ENCODE data around the gene NDUFA12.

NDUFA12 gene

DNA sequence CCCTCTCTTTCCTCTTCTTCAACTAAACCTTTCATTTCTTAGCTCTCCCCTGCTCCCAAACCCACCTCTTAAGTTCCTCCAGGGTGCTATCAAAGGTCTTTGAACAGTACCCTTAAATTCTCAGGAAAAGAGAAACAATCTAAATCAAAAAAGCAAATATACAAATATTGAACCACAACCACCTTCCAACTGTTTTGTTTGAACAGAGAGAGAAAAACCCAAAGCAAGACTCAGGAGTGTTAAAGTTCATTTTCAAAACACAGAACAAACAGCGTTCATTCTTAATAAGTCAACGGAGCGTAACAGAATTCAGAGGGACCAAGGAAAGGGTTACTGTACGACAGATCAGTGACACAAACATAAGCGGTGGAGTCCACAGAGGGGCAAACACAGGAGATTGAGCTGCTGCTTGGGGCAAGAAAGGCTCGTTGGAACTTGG is 73.3 kb downstream of the NDUFA12 start:
- Histone ChIP-seq H2AFZ (ENCODE audit: low read length) (no peak overlapping the region), H3K9me3 (replicated peaks; ENCODE audit: insufficient read depth, low read length) (no peaks in the 10 kb centered on the region), H3K4me3 (ENCODE audit: low read length) (no peak overlapping the region), H4K20me1 (ENCODE audit: insufficient read depth, low read length) (no peaks in the 10 kb centered on the region), H3F3A (ENCODE audit: insufficient read depth, low read length) (no peaks in the 10 kb centered on the region), H3K4me1 (ENCODE audit: low read length) (no peaks in the 10 kb centered on the region), H3K27ac (ENCODE audit: low read length) (no peak overlapping the region), H3K4me2 (ENCODE audit: low read depth, low read length) (no peak overlapping the region), H3K79me2 (ENCODE audit: low read length) (no peaks in the 10 kb centered on the region), H3K36me3 (replicated peaks; ENCODE audit: insufficient read depth, low read length) (no peaks in the 10 kb centered on the region), H3K27me3 (replicated peaks; ENCODE audit: insufficient read depth, low read length) (no peaks in the 10 kb centered on the region), H3K9me2 (replicated peaks; ENCODE audit: insufficient read depth, low read length) (no peaks in the 10 kb centered on the region), H3K9ac (ENCODE audit: low read length) (no peak overlapping the region)
- no peak for DNase-seq
- no peak for TF ChIP-seq CTCF (IDR thresholded peaks at IDR 0.05; ENCODE audit: low read length)
- no peak for TF ChIP-seq EZH2 (optimal IDR thresholded peaks at IDR 0.05; ENCODE audit: low read depth, low read length)
- no peak for TF ChIP-seq EZH2phosphoT487 (IDR thresholded peaks at IDR 0.05; ENCODE audit: low read length)

DNA sequence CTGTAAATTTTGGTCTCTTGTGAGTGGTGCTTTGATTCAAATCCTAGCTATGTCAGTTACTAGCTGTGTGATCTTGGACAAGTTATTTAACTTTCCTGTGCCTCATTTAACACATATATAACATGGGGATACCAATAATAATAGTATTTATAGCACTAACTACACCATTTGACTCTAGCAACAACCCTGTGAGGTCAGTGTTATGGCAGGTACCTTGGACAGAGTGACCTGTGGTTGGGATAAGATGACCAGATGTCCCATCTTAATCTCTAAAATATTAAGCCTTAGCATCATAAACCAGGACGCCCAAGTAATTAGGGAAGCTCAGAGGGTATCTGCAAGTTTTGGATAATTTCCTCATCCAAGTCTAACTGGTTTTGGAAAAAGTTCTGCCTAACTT is 73.7 kb downstream of the NDUFA12 start:
- no peak for TF ChIP-seq CTCF (IDR thresholded peaks at IDR 0.05; ENCODE audit: low read length)
- Histone ChIP-seq H2AFZ (ENCODE audit: low read length) (no peak overlapping the region), H3K27me3 (replicated peaks; ENCODE audit: insufficient read depth, low read length) (no peaks in the 10 kb centered on the region), H3K9me3 (replicated peaks; ENCODE audit: insufficient read depth, low read length) (no peaks in the 10 kb centered on the region), H4K20me1 (ENCODE audit: insufficient read depth, low read length) (no peaks in the 10 kb centered on the region), H3K4me2 (ENCODE audit: low read depth, low read length) (no peak overlapping the region), H3K27ac (ENCODE audit: low read length) (no peak overlapping the region), H3K79me2 (ENCODE audit: low read length) (no peaks in the 10 kb centered on the region), H3K36me3 (replicated peaks; ENCODE audit: insufficient read depth, low read length) (no peaks in the 10 kb centered on the region), H3K4me1 (ENCODE audit: low read length) (no peaks in the 10 kb centered on the region), H3K4me3 (ENCODE audit: low read length) (no peak overlapping the region), H3K9ac (ENCODE audit: low read length) (no peak overlapping the region), H3K9me2 (replicated peaks; ENCODE audit: insufficient read depth, low read length) (no peaks in the 10 kb centered on the region), H3F3A (ENCODE audit: insufficient read depth, low read length) (no peaks in the 10 kb centered on the region)
- no peak for DNase-seq

GRCh38 chr12:94925729-94926128 is 77.8 kb downstream of the NDUFA12 start:
- no peaks in the 10 kb centered on the region for H3K27me3 ChIP-seq (replicated peaks; ENCODE audit: insufficient read depth, low read length)
- H3K79me2 ChIP-seq (ENCODE audit: low read length) = no peaks in the 10 kb centered on the region
- no peaks in the 10 kb centered on the region for H3K9me2 ChIP-seq (replicated peaks; ENCODE audit: insufficient read depth, low read length)
- H3K9ac ChIP-seq (ENCODE audit: low read length) = no peak overlapping the region
- H4K20me1 ChIP-seq (ENCODE audit: insufficient read depth, low read length) = no peaks in the 10 kb centered on the region
- H3K4me3 ChIP-seq (ENCODE audit: low read length) = no peak overlapping the region
- TF ChIP-seq CTCF (IDR thresholded peaks at IDR 0.05; ENCODE audit: low read length) = no peak
- TF ChIP-seq EZH2phosphoT487 (IDR thresholded peaks at IDR 0.05; ENCODE audit: low read length) = no peak
- no peak overlapping the region for H3K27ac ChIP-seq (ENCODE audit: low read length)
- no peak overlapping the region for H2AFZ ChIP-seq (ENCODE audit: low read length)
- no peaks in the 10 kb centered on the region for H3K36me3 ChIP-seq (replicated peaks; ENCODE audit: insufficient read depth, low read length)
- H3F3A ChIP-seq (ENCODE audit: insufficient read depth, low read length) = no peaks in the 10 kb centered on the region
- H3K4me2 ChIP-seq (ENCODE audit: low read depth, low read length) = no peak overlapping the region
- H3K4me1 ChIP-seq (ENCODE audit: low read length) = no peaks in the 10 kb centered on the region
- no peak for DNase-seq
- H3K9me3 ChIP-seq (replicated peaks; ENCODE audit: insufficient read depth, low read length) = no peaks in the 10 kb centered on the region

DNA sequence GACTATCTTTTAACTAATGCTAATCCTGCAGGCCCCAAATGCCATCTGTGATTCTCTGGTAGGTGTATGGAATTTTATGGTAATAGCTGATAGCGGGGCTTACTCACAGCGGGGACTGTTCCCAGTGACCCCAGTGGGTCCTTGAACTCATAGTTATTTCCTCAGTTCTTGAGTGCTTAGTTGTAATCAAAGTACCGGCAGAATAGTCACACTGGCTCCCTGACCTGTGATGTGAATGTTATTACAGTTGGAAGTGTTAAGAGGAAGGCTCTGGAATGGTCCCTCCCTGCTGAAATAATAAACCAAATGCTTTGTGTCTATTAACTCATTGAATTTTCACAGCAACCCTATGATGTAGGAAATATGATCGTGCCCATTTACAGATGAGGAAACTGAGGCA is 78.3 kb downstream of the NDUFA12 start:
- Histone ChIP-seq H3K4me3 (ENCODE audit: low read length) (no peak overlapping the region), H3K9ac (ENCODE audit: low read length) (no peak overlapping the region), H3K79me2 (ENCODE audit: low read length) (no peaks in the 10 kb centered on the region), H3F3A (ENCODE audit: insufficient read depth, low read length) (no peaks in the 10 kb centered on the region), H3K4me2 (ENCODE audit: low read depth, low read length) (no peak overlapping the region), H3K9me3 (replicated peaks; ENCODE audit: insufficient read depth, low read length) (no peaks in the 10 kb centered on the region), H3K27me3 (replicated peaks; ENCODE audit: insufficient read depth, low read length) (no peaks in the 10 kb centered on the region), H3K4me1 (ENCODE audit: low read length) (no peaks in the 10 kb centered on the region), H3K9me2 (replicated peaks; ENCODE audit: insufficient read depth, low read length) (no peaks in the 10 kb centered on the region), H3K36me3 (replicated peaks; ENCODE audit: insufficient read depth, low read length) (no peaks in the 10 kb centered on the region), H4K20me1 (ENCODE audit: insufficient read depth, low read length) (no peaks in the 10 kb centered on the region), H3K27ac (ENCODE audit: low read length) (no peak overlapping the region), H2AFZ (ENCODE audit: low read length) (no peak overlapping the region)
- no peak for TF ChIP-seq EZH2 (optimal IDR thresholded peaks at IDR 0.05; ENCODE audit: low read depth, low read length)
- no peak for TF ChIP-seq EZH2phosphoT487 (IDR thresholded peaks at IDR 0.05; ENCODE audit: low read length)
- no peak for TF ChIP-seq CTCF (IDR thresholded peaks at IDR 0.05; ENCODE audit: low read length)
- no peak for DNase-seq

Measured in MM.1S (cell line).